ENCODE results near the gene CRP.

DNA sequence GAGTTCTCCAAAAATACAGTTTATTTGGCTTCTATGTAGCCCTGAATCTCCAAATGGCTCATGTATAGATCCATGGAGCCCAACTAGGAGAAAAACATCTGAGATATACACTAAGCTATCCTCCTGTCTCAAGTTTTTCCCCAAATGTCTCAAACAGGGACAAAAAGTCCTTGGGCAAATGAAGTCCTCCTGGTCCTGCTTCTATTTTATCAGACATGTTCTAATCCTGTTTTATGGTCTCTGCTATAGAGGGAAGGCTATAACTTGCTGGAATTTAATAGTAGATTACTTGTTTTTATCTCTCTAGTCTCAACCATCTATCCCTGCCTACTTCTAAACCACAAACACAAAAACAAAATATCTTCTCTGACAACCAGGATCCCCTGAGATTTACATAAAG, 26.9 kb downstream of the CRP start:
- no peak for TF ChIP-seq CTCF (IDR thresholded peaks at IDR 0.05 in 2 of 3, conservative IDR thresholded peaks at IDR 0.05 in 1 of 3; ENCODE audit: insufficient read depth in 2 of 3, low read depth in 1 of 3, low read length in 3 of 3)
- no peak for TF ChIP-seq EP300 (IDR thresholded peaks at IDR 0.05; ENCODE audit: low read length)

All from K562 (cell line).